Heart left ventricle (tissue), 16 donors: ENCODE data around the gene MYH11. TPM values are rescaled to one million over a fixed set of nuclear protein-coding genes. Genes with fewer than 3 reads are reported as not detected.

Experiments
- ATAC-seq, 4 donors: fragments of 200-7000 bp; cut with Tn5 transposase; one replicate each; pipeline ENCODE4 v1.9.1; 2020 to 2022; ENCODE audit warnings: moderate library complexity in 4 of 4, mild to moderate bottlenecking in 3 of 4, moderate number of reproducible peaks in 1 of 4
- DNase-seq, 5 donors: peaks; one replicate each; pipeline ENCODE4 v3.0.0-alpha.2; 2020
- H3K27ac ChIP-seq, 12 donors: fragments of 200-600 bp; sonication (generic) in 4 of 12; one replicate each; pipeline versions ENCODE4 v1.5.0 to v1.8.0; 2016 to 2022; ENCODE audit warnings: mild to moderate bottlenecking in 2 of 12
- H3K27me3 ChIP-seq, 9 donors: fragments of 200-600 bp; sonication (generic) in 2 of 9; one replicate each; pipeline versions ENCODE4 v1.5.1 to v1.8.0; 2016 to 2022; ENCODE audit warnings: mild to moderate bottlenecking in 3 of 9
- H3K36me3 ChIP-seq, 9 donors: fragments of 200-600 bp; sonication (generic) in 2 of 9; one replicate each; pipeline versions ENCODE4 v1.5.0 to v1.8.0; 2018 to 2022; ENCODE audit warnings: mild to moderate bottlenecking in 2 of 9
- H3K4me1 ChIP-seq, 12 donors: fragments of 200-600 bp; sonication (generic) in 4 of 12; one replicate each; pipeline versions ENCODE4 v1.5.0 to v1.8.0; 2016 to 2022; ENCODE audit warnings: mild to moderate bottlenecking in 3 of 12
- H3K4me3 ChIP-seq, 12 donors: fragments of 200-600 bp; sonication (generic) in 4 of 12; one replicate each; pipeline versions ENCODE4 v1.5.0 to v1.8.0; 2017 to 2022; ENCODE audit warnings: mild to moderate bottlenecking in 9 of 12, moderate library complexity in 4 of 12
- H3K9me3 ChIP-seq, 12 donors: fragments of 200-600 bp; sonication (generic) in 4 of 12; one replicate each; pipeline versions ENCODE4 v1.5.0 to v1.8.0; 2016 to 2022; ENCODE audit warnings: mild to moderate bottlenecking in 1 of 12
- CTCF ChIP-seq, 12 donors: fragments of 200-600 bp; sonication (generic) in 4 of 12; IDR thresholded peaks; one replicate each; pipeline versions ENCODE4 v1.5.0 to v1.8.0; 2018 to 2022; ENCODE audit warnings: antibody characterized with exemption in 12 of 12, mild to moderate bottlenecking in 5 of 12
- POLR2A ChIP-seq, 2 donors: fragments of 450-650 bp; IDR thresholded peaks; one replicate each; pipeline ENCODE4 v1.6.1; 2017; ENCODE audit warnings: antibody characterized with exemption in 2 of 2, mild to moderate bottlenecking in 2 of 2, moderate library complexity in 2 of 2
- WGBS, 4 donors: extraction: QIAGEN DNeasy Blood & Tissue Kit in 2 of 4; methylation state at CpG; one replicate each; pipeline versions ENCODE4 v1.1.5 to v1.1.7; 2013 to 2018; 5-methylcytosine and 5-hydroxymethylcytosine counted together
- intact Hi-C, 10 donors: fragments of 100-400 bp; cut with DNase I; formaldehyde crosslinking; loops; one replicate each; pipeline versions ENCODE4 v1.11.1 to v1.14.2; 2022
- polyA plus RNA-seq, 2 donors: library from polyadenylated mRNA; stranded (reverse); fragments of 200-250 nt; gene quantifications; one replicate each; pipeline ENCODE4 v1.2.3, GENCODE V29; 2013
- total RNA-seq, 9 donors: library from RNA; depleted of rRNA in 2 of 9; stranded (reverse); fragments of >200 nt in 2 of 9; fragmentation: NEBNext Ultra II Directional in 3 of 9; extraction: Animal tissue kit (Norgen Biotek cat#: 25700) in 3 of 9; gene quantifications; one replicate each; pipeline versions ENCODE4 v1.1.0 to v1.2.4, GENCODE V29; 2016 to 2023
- donor health status: ischemic (EF 13 %, LVEDD 7.1; RV severe dilation, severe dysfunction).
- donor health status: healthy with polysubstance abuse.
- donor health status: DM: no; HTN: yes; CAD: no.
- donor health status: DM: no; HTN: no; CAD: no.
- donor health status: ischemic (EF 25% LVEDD 6.9; RV normal size, moderate dysfunction).
- donor health status: ischemic (EF 25% LVEDD 5.7; RV mildly dilated, moderate dysfunction).
- donor health status: healthy.
- donor health status: DM: yes; HTN: yes; CAD: no.
- donor health status: ischemic (EF 35%, LVEDD 5.7; RV mildly dilated, moderate dysfunction).
- donor health status: nonischemic (EF 11% LVEDD 7.7; RV severe dilation, severe dysfunction).
- donor health status: DM: yes; HTN: yes; CAD: no.
- donor health status: PGD.
- donor health status: ischemic (EF 29% LVEDD 5.4; RV normal size, mild dysfunction).
- donor health status: nonischemic (EF 23%, LVEDD 6.1; RV moderate dilation, normal function).

The MYH11 gene
- total and polyA plus RNA-seq, 11 donors: 9.8 to 71.9 (median 26.5) TPM

GRCh38 chr16:15777533-15778203 is 79.2 kb downstream of the MYH11 start:
- peak in 2 of 4 donors; percentile 27 to 64 for ATAC-seq
- WGBS, 4 donors: 50 to 58% (median 55%) methylated on average over 11 of the region's 11 CpGs
- Histone ChIP-seq H3K27me3 (peaks cover 0 to 4% (median 0%) of the 10 kb centered on the region in 9 donors), H3K27ac (peak overlapping the region in 1 of 12 donors; percentile 39), H3K4me1 (no peaks in the 10 kb centered on the region), H3K9me3 (no peaks in the 10 kb centered on the region), H3K4me3 (no peak overlapping the region), H3K36me3 (no peaks in the 10 kb centered on the region)
- no peak for DNase-seq
- peak in 8 of 12 donors; percentile 15 to 43 (median 33) for TF ChIP-seq CTCF (IDR thresholded peaks at IDR 0.05)
- TF ChIP-seq POLR2A (IDR thresholded peaks at IDR 0.05): no peak
- intact Hi-C loops: loop anchor here in 1 of 10 donors (10.0 kb wide), 1 partner anchor 417 kb away; no protein-coding TSS in a partner anchor

GRCh38 chr16:15776572-15776971 is 80.3 kb downstream of the MYH11 start:
- H3K4me3 ChIP-seq: no peak overlapping the region
- H3K9me3 ChIP-seq: no peaks in the 10 kb centered on the region
- TF ChIP-seq POLR2A (IDR thresholded peaks at IDR 0.05) (no peak), CTCF (IDR thresholded peaks at IDR 0.05) (no peak)
- no peaks in the 10 kb centered on the region for H3K4me1 ChIP-seq
- DNase-seq (no peak), ATAC-seq (no peak)
- WGBS, 4 donors: 81 to 95% (median 83%) methylated on average over 10 of the region's 10 CpGs
- no peaks in the 10 kb centered on the region for H3K36me3 ChIP-seq
- intact Hi-C loops: loop anchor here in 1 of 10 donors (10.0 kb wide), 1 partner anchor 418 kb away; no protein-coding TSS in a partner anchor
- peak overlapping the region in 1 of 12 donors; percentile 56 for H3K27ac ChIP-seq
- peaks cover 0 to 4% (median 0%) of the 10 kb centered on the region in 9 donors for H3K27me3 ChIP-seq

GRCh38 chr16:15775663-15776304 is 81.0 kb downstream of the MYH11 start:
- Histone ChIP-seq H3K27ac (peak overlapping the region in 1 of 12 donors; percentile 56), H3K4me1 (peaks cover 0 to 3% (median 0%) of the 10 kb centered on the region in 12 donors), H3K4me3 (no peak overlapping the region), H3K27me3 (peaks cover 0 to 4% (median 0%) of the 10 kb centered on the region in 9 donors), H3K36me3 (no peaks in the 10 kb centered on the region), H3K9me3 (no peaks in the 10 kb centered on the region)
- DNase-seq: no peak
- TF ChIP-seq CTCF (IDR thresholded peaks at IDR 0.05) (no peak), POLR2A (IDR thresholded peaks at IDR 0.05) (no peak)
- ATAC-seq: no peak
- intact Hi-C loops: loop anchor here in 1 of 10 donors (10.0 kb wide), 1 partner anchor 419 kb away; no protein-coding TSS in a partner anchor
- WGBS, 4 donors: 56 to 68% (median 57%) methylated on average over 7 of the region's 7 CpGs

GRCh38 chr16:15775209-15775608 is 81.6 kb downstream of the MYH11 start:
- H3K27me3 ChIP-seq: peaks cover 0 to 4% (median 0%) of the 10 kb centered on the region in 9 donors
- intact Hi-C loops: loop anchor here in 1 of 10 donors (10.0 kb wide), 1 partner anchor 420 kb away; no protein-coding TSS in a partner anchor
- no peak overlapping the region for H3K4me3 ChIP-seq
- ATAC-seq (no peak), DNase-seq (no peak)
- TF ChIP-seq POLR2A (IDR thresholded peaks at IDR 0.05) (no peak), CTCF (IDR thresholded peaks at IDR 0.05) (no peak)
- H3K9me3 ChIP-seq: no peaks in the 10 kb centered on the region
- H3K36me3 ChIP-seq: no peaks in the 10 kb centered on the region
- H3K27ac ChIP-seq: peak overlapping the region in 1 of 12 donors; percentile 60
- peaks cover 0 to 8% (median under 1%) of the 10 kb centered on the region in 12 donors for H3K4me1 ChIP-seq
